Neural crest cell (in vitro differentiated cells): ENCODE data around the gene DNAJA3. TPM values are rescaled to one million over a fixed set of nuclear protein-coding genes. Genes with fewer than 3 reads are reported as not detected.

Source experiments
- DNase-seq: peaks from one replicate; pipeline ENCODE4 v3.0.0; 2021; ENCODE audit warnings: low read depth, mixed read lengths, low spot score
- H3K27ac Mint-ChIP-seq: one replicate; pipeline ENCODE4 v1.8.0; 2021; ENCODE audit warnings: mild to moderate bottlenecking, mixed read lengths; ENCODE audit not compliant: unreplicated experiment
- H3K27me3 Mint-ChIP-seq: 2 replicates; pipeline ENCODE4 v1.8.0; 2021; ENCODE audit warnings: low read depth, mild to moderate bottlenecking, mixed read lengths
- H3K36me3 Mint-ChIP-seq: 2 replicates; pipeline ENCODE4 v1.8.0; 2021; ENCODE audit warnings: low read depth, mild to moderate bottlenecking, mixed read lengths
- H3K4me1 Mint-ChIP-seq: 2 replicates; pipeline ENCODE4 v1.8.0; 2021; ENCODE audit warnings: mixed read lengths
- H3K4me3 Mint-ChIP-seq: one replicate; pipeline ENCODE4 v1.8.0; 2021; ENCODE audit warnings: mild to moderate bottlenecking, mixed read lengths
- H3K9me3 Mint-ChIP-seq: 2 replicates; pipeline ENCODE4 v1.8.0; 2021; ENCODE audit warnings: mixed read lengths
- total RNA-seq: library from RNA; stranded (reverse); gene quantifications from 2 replicates; pipeline ENCODE4 v1.2.1, GENCODE V29; 2021
- TF ChIP-seq, protein P1 (sequence below): fragments of 200-600 bp; sonication (generic); conservative IDR thresholded peaks from 2 replicates; pipeline ENCODE4 v1.5.0; 2021; ENCODE audit warnings: antibody characterized with exemption, mild to moderate bottlenecking

The DNAJA3 gene
- total RNA-seq, 1 donor from 2014 or later = 45.1 TPM

GRCh38 chr16:4402439-4403132 lies 23.1 kb upstream of the DNAJA3 start:
- Mint-ChIP-seq H3K9me3 (no peaks in the 10 kb centered on the region), H3K27ac (no peak overlapping the region), H3K4me1 (peaks cover 5% of the 10 kb centered on the region), H3K27me3 (no peaks in the 10 kb centered on the region), H3K4me3 (no peak overlapping the region), H3K36me3 (no peaks in the 10 kb centered on the region)
- TF ChIP-seq, protein P1, sequence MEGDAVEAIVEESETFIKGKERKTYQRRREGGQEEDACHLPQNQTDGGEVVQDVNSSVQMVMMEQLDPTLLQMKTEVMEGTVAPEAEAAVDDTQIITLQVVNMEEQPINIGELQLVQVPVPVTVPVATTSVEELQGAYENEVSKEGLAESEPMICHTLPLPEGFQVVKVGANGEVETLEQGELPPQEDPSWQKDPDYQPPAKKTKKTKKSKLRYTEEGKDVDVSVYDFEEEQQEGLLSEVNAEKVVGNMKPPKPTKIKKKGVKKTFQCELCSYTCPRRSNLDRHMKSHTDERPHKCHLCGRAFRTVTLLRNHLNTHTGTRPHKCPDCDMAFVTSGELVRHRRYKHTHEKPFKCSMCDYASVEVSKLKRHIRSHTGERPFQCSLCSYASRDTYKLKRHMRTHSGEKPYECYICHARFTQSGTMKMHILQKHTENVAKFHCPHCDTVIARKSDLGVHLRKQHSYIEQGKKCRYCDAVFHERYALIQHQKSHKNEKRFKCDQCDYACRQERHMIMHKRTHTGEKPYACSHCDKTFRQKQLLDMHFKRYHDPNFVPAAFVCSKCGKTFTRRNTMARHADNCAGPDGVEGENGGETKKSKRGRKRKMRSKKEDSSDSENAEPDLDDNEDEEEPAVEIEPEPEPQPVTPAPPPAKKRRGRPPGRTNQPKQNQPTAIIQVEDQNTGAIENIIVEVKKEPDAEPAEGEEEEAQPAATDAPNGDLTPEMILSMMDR = peak; percentile 94
- peak; percentile 94 for DNase-seq

GRCh38 chr16:4403133-4403949 lies 22.3 kb upstream of the DNAJA3 start:
- TF ChIP-seq, protein P1 = no peak
- Mint-ChIP-seq H3K27ac (no peak overlapping the region), H3K27me3 (no peaks in the 10 kb centered on the region), H3K4me3 (no peak overlapping the region), H3K36me3 (no peaks in the 10 kb centered on the region), H3K9me3 (no peaks in the 10 kb centered on the region), H3K4me1 (peaks cover 5% of the 10 kb centered on the region)
- DNase-seq = no peak

- Mint-ChIP-seq H3K27me3 (no peaks in the 10 kb centered on the region), H3K4me1 (peaks cover 5% of the 10 kb centered on the region), H3K36me3 (no peaks in the 10 kb centered on the region), H3K4me3 (peak overlapping the region; percentile 32), H3K9me3 (no peaks in the 10 kb centered on the region), H3K27ac (peak overlapping the region; percentile 75)
- TF ChIP-seq, protein P1 = peak; percentile 74
- peak; percentile 64 for DNase-seq
Observed at GRCh38 chr16:4404247-4404966, 21.3 kb upstream of the DNAJA3 start.

- DNase-seq = no peak
- Mint-ChIP-seq H3K27ac (no peak overlapping the region), H3K27me3 (no peaks in the 10 kb centered on the region), H3K9me3 (no peaks in the 10 kb centered on the region), H3K36me3 (no peaks in the 10 kb centered on the region), H3K4me1 (peaks cover 5% of the 10 kb centered on the region), H3K4me3 (no peak overlapping the region)
- TF ChIP-seq, protein P1 = no peak
Observed at GRCh38 chr16:4404967-4405696, 20.5 kb upstream of the DNAJA3 start.
